Cardiac fibroblast (primary cell): ENCODE data around the gene MRPL40.

ENCODE experiments used
- DNase-seq, 2 donors: peaks; one replicate each; pipeline versions ENCODE4 v3.0.0 to v3.0.0-alpha.2; 2010; ENCODE audit warnings: low read depth in 2 of 2
- H3K4me3 ChIP-seq, 2 donors: replicated peaks in 1 of 2; 1 replicate in 1 of 2; 2 replicates in 1 of 2; pipeline ENCODE4 v1.5.1; 2011; ENCODE audit warnings: low read depth in 2 of 2, low read length in 2 of 2, mild to moderate bottlenecking in 2 of 2, moderate library complexity in 1 of 2
- TF ChIP-seq, protein P1 (sequence below): IDR thresholded peaks from one replicate; pipeline ENCODE4 v1.5.1; 2011; ENCODE audit warnings: low read depth, mild to moderate bottlenecking, low read length, inconsistent platforms

The MRPL40 gene

DNA sequence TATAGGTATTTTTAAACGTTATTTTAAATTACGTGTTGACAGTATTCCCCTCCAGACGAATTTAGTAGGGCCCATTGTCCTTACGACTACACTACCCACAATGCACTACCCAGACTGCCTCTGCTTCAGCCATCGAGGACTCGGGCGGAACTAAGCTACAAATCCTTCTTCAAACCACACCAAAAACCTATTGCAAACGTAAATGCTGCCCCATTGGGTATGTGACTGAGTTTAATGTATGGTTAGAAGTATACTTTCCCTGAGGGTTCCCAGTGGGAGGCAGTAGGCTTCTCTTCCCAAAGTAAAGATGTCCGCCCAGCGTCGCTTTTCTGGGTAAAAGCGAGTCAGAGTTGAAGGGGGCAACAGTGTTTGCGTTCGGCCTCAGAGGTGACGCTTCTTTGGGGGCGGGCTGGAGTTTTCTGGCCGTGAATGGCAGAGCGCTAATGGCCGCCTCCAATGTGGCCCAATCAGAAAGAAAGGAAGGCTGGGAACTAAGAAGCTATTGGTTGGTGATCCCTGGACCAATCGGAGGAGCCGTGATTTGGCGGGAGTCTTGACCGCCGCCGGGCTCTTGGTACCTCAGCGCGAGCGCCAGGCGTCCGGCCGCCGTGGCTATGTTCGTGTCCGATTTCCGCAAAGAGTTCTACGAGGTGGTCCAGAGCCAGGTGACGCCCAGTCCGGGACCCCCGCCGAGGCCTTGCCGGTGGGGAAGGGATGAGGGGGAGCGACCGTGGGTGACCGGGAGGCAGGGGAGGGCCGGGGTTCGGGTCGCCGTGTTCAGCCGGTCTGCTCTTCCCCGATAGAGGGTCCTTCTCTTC, 47.2 kb downstream of the MRPL40 start, which contains the start of gene CDC45:
CDC45 (plus strand) TSS at position 566 of the 818 bp plus-strand sequence; CDS start at position 615, 49 bp downstream.
- peak within 1 kb of the TSS; percentile 90 to 93 for H3K4me3 ChIP-seq
- DNase-seq, result peak; percentile 99
- TF ChIP-seq, protein P1, sequence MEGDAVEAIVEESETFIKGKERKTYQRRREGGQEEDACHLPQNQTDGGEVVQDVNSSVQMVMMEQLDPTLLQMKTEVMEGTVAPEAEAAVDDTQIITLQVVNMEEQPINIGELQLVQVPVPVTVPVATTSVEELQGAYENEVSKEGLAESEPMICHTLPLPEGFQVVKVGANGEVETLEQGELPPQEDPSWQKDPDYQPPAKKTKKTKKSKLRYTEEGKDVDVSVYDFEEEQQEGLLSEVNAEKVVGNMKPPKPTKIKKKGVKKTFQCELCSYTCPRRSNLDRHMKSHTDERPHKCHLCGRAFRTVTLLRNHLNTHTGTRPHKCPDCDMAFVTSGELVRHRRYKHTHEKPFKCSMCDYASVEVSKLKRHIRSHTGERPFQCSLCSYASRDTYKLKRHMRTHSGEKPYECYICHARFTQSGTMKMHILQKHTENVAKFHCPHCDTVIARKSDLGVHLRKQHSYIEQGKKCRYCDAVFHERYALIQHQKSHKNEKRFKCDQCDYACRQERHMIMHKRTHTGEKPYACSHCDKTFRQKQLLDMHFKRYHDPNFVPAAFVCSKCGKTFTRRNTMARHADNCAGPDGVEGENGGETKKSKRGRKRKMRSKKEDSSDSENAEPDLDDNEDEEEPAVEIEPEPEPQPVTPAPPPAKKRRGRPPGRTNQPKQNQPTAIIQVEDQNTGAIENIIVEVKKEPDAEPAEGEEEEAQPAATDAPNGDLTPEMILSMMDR, result no peak

DNA sequence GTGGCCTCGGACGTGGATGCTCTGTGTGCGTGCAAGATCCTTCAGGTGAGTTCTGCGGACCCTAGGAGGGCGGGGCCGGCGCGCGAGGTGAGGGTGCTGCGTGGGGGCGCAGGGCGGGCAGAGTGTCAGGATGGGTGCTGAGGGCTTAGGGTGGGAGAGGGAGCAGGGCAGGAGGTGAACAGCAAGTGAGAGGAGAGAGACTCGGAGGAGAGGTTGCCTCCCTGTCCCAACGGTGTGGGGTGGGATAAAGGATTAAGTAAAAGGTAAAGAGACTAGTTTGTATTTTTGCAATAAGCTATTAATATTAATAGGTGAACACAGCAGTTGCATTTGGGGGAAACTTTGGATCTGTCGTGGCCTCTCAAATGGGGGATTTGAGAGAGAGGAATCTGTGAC, 47.8 kb downstream of the MRPL40 start:
- H3K4me3 ChIP-seq, result peak overlapping the region; percentile 71 to 77
- TF ChIP-seq, protein P1, result no peak
- DNase-seq, result no peak

DNA sequence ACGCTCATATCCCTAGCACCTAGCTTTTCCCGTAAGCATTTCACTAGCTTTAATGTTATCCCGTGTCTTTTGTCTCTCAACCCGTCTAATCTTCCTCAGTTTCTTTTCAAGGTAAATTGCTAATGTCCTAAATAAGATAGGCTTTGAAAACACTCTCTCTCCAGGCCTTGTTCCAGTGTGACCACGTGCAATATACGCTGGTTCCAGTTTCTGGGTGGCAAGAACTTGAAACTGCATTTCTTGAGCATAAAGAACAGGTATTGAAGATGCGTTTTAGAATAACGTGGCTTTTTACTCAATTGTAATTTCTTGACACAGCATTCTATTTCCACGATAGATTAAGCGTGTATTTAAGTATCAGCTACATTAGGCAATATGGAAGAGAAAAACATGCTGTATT, 48.4 kb downstream of the MRPL40 start:
- TF ChIP-seq, protein P1, result no peak
- no peak for DNase-seq
- H3K4me3 ChIP-seq, result no peak overlapping the region

DNA sequence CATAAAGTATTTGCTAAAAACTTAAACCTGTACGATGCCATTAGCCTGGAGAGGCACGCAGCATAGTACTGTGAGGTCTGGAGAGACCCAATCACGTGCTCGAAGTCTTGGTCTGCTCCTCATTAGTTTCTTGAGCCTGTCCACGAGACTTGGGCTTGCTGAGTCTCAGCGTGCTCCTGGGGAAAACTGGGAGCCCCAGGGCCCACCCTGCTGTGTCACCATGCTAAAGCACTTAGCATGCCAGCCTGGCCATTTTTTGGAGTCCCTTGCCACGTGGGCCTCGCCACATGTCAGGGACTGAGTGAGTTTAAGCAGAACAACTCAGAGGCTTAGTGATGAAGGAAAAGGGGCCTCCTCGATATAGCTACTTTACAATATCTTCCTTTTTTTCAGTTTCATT, 50.0 kb downstream of the MRPL40 start:
- TF ChIP-seq, protein P1, result no peak
- no peak for DNase-seq
- H3K4me3 ChIP-seq, result no peak overlapping the region

DNA sequence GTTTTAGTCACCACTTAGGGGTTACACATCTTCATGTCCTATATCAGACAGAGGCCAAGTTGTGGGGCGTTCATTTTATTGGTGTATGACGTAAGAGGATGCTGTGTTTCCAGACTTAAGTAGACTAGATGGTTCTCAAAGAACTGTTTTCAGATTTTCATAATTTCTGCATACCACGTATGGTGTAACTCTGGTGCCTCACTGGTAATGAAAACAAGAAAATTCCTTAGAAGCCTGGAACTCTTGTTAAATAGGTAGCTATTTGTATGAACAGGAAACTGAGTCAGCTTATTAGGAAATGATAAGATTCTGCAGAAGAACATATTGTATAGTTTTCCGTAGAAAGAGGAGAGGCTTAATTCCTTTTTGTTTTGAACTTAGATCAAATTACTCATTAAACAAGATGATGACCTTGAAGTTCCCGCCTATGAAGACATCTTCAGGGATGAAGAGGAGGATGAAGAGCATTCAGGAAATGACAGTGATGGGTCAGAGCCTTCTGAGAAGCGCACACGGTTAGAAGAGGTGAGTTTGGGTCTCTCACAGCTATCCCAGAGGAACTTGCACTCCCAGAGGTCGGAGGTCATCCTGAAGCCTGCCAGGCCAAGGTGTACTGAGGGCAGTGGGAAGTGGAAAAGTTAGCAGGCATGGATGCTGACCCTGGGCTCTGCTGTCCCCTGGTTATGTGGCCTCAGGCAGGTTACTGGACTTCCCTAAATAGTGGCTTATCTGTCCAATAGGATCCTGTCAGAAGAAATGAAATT, 51.3 kb downstream of the MRPL40 start:
- no peak overlapping the region for H3K4me3 ChIP-seq
- peak; percentile 85 to 98 for DNase-seq
- TF ChIP-seq, protein P1, result no peak
